NOMO-1 treated with dmso at 0.1 percent for 144 hours (cell line): Measurements from ENCODE around the gene OGFOD3.
"Not testable (repeated sequence)": the region's sequence is repeated elsewhere in the genome, so short reads cannot be mapped to it uniquely, and the experiment has no call there.

ENCODE experiments used
- DNase-seq: peaks from one replicate; lab custom pipeline; 2025; ENCODE audit not compliant: unreplicated experiment; lab: John Stamatoyannopoulos, UW

OGFOD3 gene

GRCh38 chr17:82434216-82434565 lies 15.8 kb upstream of the OGFOD3 start:
- DNase-seq, result no peak

- DNase-seq, result no peak
Measured at GRCh38 chr17:82433560-82434215, 15.3 kb upstream of the OGFOD3 start.

GRCh38 chr17:82432017-82432416 lies 13.6 kb upstream of the OGFOD3 start:
- DNase-seq, result no peak

GRCh38 chr17:82429824-82430223 lies 11.4 kb upstream of the OGFOD3 start:
- DNase-seq, result no peak

- no peak for DNase-seq
Measured at GRCh38 chr17:82428546-82428945, 10.2 kb upstream of the OGFOD3 start.

- no peak for DNase-seq
Measured at GRCh38 chr17:82424863-82425159, 6.4 kb upstream of the OGFOD3 start.

- DNase-seq, result no peak
Measured at GRCh38 chr17:82424001-82424862, 5.8 kb upstream of the OGFOD3 start.

- no peak for DNase-seq
Measured at GRCh38 chr17:82419540-82419939, 1.2 kb upstream of the OGFOD3 start.

- DNase-seq, result no peak
Measured at GRCh38 chr17:82416771-82417170, 1.6 kb downstream of the OGFOD3 start.

GRCh38 chr17:82416264-82416663 lies 2.1 kb downstream of the OGFOD3 start:
- DNase-seq, result no peak

- DNase-seq, result no peak
Measured at GRCh38 chr17:82415786-82416185, 2.6 kb downstream of the OGFOD3 start.

GRCh38 chr17:82415336-82415735 lies 3.0 kb downstream of the OGFOD3 start:
- DNase-seq, result no peak

- peak; percentile 49 for DNase-seq
Measured at GRCh38 chr17:82414548-82415281, 3.7 kb downstream of the OGFOD3 start.

GRCh38 chr17:82412535-82413520 lies 5.6 kb downstream of the OGFOD3 start:
- DNase-seq, result no peak

- DNase-seq, result not testable (repeated sequence)
Measured at GRCh38 chr17:82412081-82412480, 6.3 kb downstream of the OGFOD3 start.

GRCh38 chr17:82411396-82412053 lies 6.9 kb downstream of the OGFOD3 start:
- no peak for DNase-seq

- no peak for DNase-seq
Measured at GRCh38 chr17:82410014-82410716, 8.2 kb downstream of the OGFOD3 start.

- no peak for DNase-seq
Measured at GRCh38 chr17:82408938-82409318, 9.5 kb downstream of the OGFOD3 start.

GRCh38 chr17:82408288-82408937 lies 10.0 kb downstream of the OGFOD3 start:
- no peak for DNase-seq
